H9 (cell line): ENCODE data around the gene IL17A. TPM values are rescaled to one million over a fixed set of nuclear protein-coding genes. Genes with fewer than 3 reads are reported as not detected.

Source experiments
- DNase-seq: peaks from one replicate; pipeline ENCODE4 v3.0.0-alpha.2; 2017
- H2AFZ ChIP-seq: one replicate; pipeline ENCODE4 v1.6.1; 2013; ENCODE audit warnings: mild to moderate bottlenecking, low read length, control low read depth, moderate library complexity
- H2AK5ac ChIP-seq: 2 replicates; pipeline ENCODE4 v1.6.1; 2013; ENCODE audit warnings: low read length, control low read depth, mixed read lengths; ENCODE audit not compliant: insufficient read length
- H2BK120ac ChIP-seq: one replicate; pipeline ENCODE4 v1.6.1; 2013; ENCODE audit warnings: low read depth, mild to moderate bottlenecking, low read length, control low read depth, inconsistent platforms; ENCODE audit not compliant: poor library complexity, severe bottlenecking
- H2BK12ac ChIP-seq: 2 replicates; pipeline ENCODE4 v1.6.1; 2013; ENCODE audit warnings: low read length, control low read depth, mixed read lengths, low read depth; ENCODE audit not compliant: insufficient read length
- H2BK15ac ChIP-seq: 2 replicates; pipeline ENCODE4 v1.6.1; 2013; ENCODE audit warnings: low read depth, low read length, control low read depth
- H2BK20ac ChIP-seq: one replicate; pipeline ENCODE4 v1.6.1; 2013; ENCODE audit warnings: low read depth, mild to moderate bottlenecking, low read length, control low read depth, inconsistent platforms; ENCODE audit not compliant: poor library complexity, severe bottlenecking
- H2BK5ac ChIP-seq: 2 replicates; pipeline ENCODE4 v1.6.1; 2013; ENCODE audit warnings: low read length, control low read depth, mixed read lengths; ENCODE audit not compliant: insufficient read length
- H3K14ac ChIP-seq: 2 replicates; pipeline ENCODE4 v1.6.1; 2013; ENCODE audit warnings: low read length, control low read depth; ENCODE audit not compliant: insufficient read depth
- H3K18ac ChIP-seq: 2 replicates; pipeline ENCODE4 v1.6.1; 2013; ENCODE audit warnings: low read depth, mild to moderate bottlenecking, mixed read lengths, low read length, control low read depth; ENCODE audit not compliant: insufficient read length
- H3K23ac ChIP-seq: 2 replicates; pipeline ENCODE4 v1.6.1; 2013; ENCODE audit warnings: low read length, control low read depth, mixed read lengths, low read depth; ENCODE audit not compliant: insufficient read length
- H3K23me2 ChIP-seq: 2 replicates; pipeline ENCODE4 v1.6.1; 2013; ENCODE audit warnings: low read depth, mild to moderate bottlenecking, mixed read lengths, low read length, control low read depth; ENCODE audit not compliant: insufficient read length, poor library complexity, severe bottlenecking
- H3K27ac ChIP-seq: 2 replicates; pipeline ENCODE4 v1.5.1; 2013; ENCODE audit warnings: low read length, control low read depth, mixed read lengths, low read depth; ENCODE audit not compliant: insufficient read length
- H3K27me3 ChIP-seq: 2 replicates; pipeline ENCODE4 v1.6.1; 2013; ENCODE audit warnings: low read length, control low read depth, inconsistent platforms; ENCODE audit not compliant: insufficient read depth
- H3K4ac ChIP-seq: 2 replicates; pipeline ENCODE4 v1.6.1; 2013; ENCODE audit warnings: low read depth, mild to moderate bottlenecking, control low read depth, inconsistent platforms, low read length, moderate library complexity
- H3K4me1 ChIP-seq: 2 replicates; pipeline ENCODE4 v1.6.1; 2013; ENCODE audit warnings: low read length, control low read depth, inconsistent platforms; ENCODE audit not compliant: insufficient read depth
- H3K4me2 ChIP-seq: 2 replicates; pipeline ENCODE4 v1.6.1; 2013; ENCODE audit warnings: low read length, control low read depth, mixed read lengths; ENCODE audit not compliant: insufficient read length, insufficient read depth
- H3K56ac ChIP-seq: 2 replicates; pipeline ENCODE4 v1.6.1; 2013; ENCODE audit warnings: low read depth, mild to moderate bottlenecking, mixed read lengths, low read length, control low read depth; ENCODE audit not compliant: insufficient read length
- H3K79me1 ChIP-seq: 2 replicates; pipeline ENCODE4 v1.6.1; 2013; ENCODE audit warnings: low read depth, mild to moderate bottlenecking, moderate library complexity, low read length, control low read depth, inconsistent platforms; ENCODE audit not compliant: insufficient read depth, poor library complexity, severe bottlenecking
- H3K79me2 ChIP-seq: 2 replicates; pipeline ENCODE4 v1.6.1; 2013; ENCODE audit warnings: low read length, control low read depth, inconsistent platforms; ENCODE audit not compliant: insufficient read depth
- H3K9ac ChIP-seq: 2 replicates; pipeline ENCODE4 v1.6.1; 2013; ENCODE audit warnings: low read length, control low read depth, mixed read lengths; ENCODE audit not compliant: insufficient read length; ENCODE audit errors: extremely low read depth
- H3K9me3 ChIP-seq: one replicate; pipeline ENCODE4 v1.6.1; 2013; ENCODE audit warnings: low read depth, low read length, inconsistent platforms; ENCODE audit not compliant: control insufficient read depth
- H3T11ph ChIP-seq: one replicate; pipeline ENCODE4 v1.6.1; 2013; ENCODE audit warnings: mild to moderate bottlenecking, low read length, control low read depth, inconsistent platforms
- H4K20me1 ChIP-seq: one replicate; pipeline ENCODE4 v1.6.1; 2013; ENCODE audit not compliant: control insufficient read depth, insufficient read length, insufficient read depth
- H4K5ac ChIP-seq: 2 replicates; pipeline ENCODE4 v1.6.1; 2013; ENCODE audit warnings: low read depth, mild to moderate bottlenecking, mixed read lengths, low read length, control low read depth; ENCODE audit not compliant: insufficient read length
- H4K8ac ChIP-seq: replicated peaks from 2 replicates; pipeline ENCODE4 v1.6.1; 2013; ENCODE audit warnings: low read length, control low read depth, mixed read lengths, low read depth; ENCODE audit not compliant: insufficient read length
- H4K91ac ChIP-seq: 2 replicates; pipeline ENCODE4 v1.6.1; 2013; ENCODE audit warnings: low read depth, mild to moderate bottlenecking, moderate library complexity, mixed read lengths, low read length, control low read depth; ENCODE audit not compliant: insufficient read length
- H3K27ac Mint-ChIP-seq, 3 experiments: 2 replicates in 2 of 3; 3 replicates in 1 of 3; pipeline ENCODE4 v1.8.0; 2020 to 2021; ENCODE audit warnings: mixed read lengths in 3 of 3, mild to moderate bottlenecking in 1 of 3, moderate library complexity in 1 of 3
- H3K27me3 Mint-ChIP-seq: 2 replicates; pipeline ENCODE4 v1.8.0; 2021; ENCODE audit warnings: low read depth, mild to moderate bottlenecking, moderate library complexity, mixed read lengths
- H3K36me3 Mint-ChIP-seq, 3 experiments: 2 replicates in 2 of 3; 3 replicates in 1 of 3; pipeline ENCODE4 v1.8.0; 2020 to 2021; ENCODE audit warnings: low read depth in 3 of 3, mixed read lengths in 3 of 3; ENCODE audit not compliant: insufficient read depth in 1 of 3
- H3K4me1 Mint-ChIP-seq, 2 experiments: 2 replicates each; pipeline ENCODE4 v1.8.0; 2020; ENCODE audit warnings: mixed read lengths in 2 of 2
- H3K4me3 Mint-ChIP-seq, 2 experiments: 2 replicates in 1 of 2; 3 replicates in 1 of 2; pipeline ENCODE4 v1.8.0; 2020 to 2021; ENCODE audit warnings: mild to moderate bottlenecking in 2 of 2, mixed read lengths in 2 of 2, moderate library complexity in 1 of 2
- H3K9me3 Mint-ChIP-seq, 2 experiments: 2 replicates in 1 of 2; 3 replicates in 1 of 2; pipeline ENCODE4 v1.8.0; 2020; ENCODE audit warnings: mild to moderate bottlenecking in 2 of 2, mixed read lengths in 2 of 2, moderate library complexity in 1 of 2
- CTCF ChIP-seq: fragments of 200-600 bp; sonication (generic); conservative IDR thresholded peaks from 3 replicates; pipeline ENCODE4 v1.8.0; 2021; ENCODE audit warnings: antibody characterized with exemption, mild to moderate bottlenecking
- WGBS: extraction: QIAGEN DNeasy Blood & Tissue Kit; methylation state at CpG from one replicate; pipeline ENCODE4 v1.1.7; 2013; ENCODE audit warnings: missing lambda C conversion rate, low lambda C conversion rate, mixed read lengths; ENCODE audit not compliant: insufficient read length; ENCODE audit errors: extremely low coverage; 5-methylcytosine and 5-hydroxymethylcytosine counted together
- total RNA-seq: library from RNA; stranded (reverse); gene quantifications from 2 replicates; pipeline ENCODE4 v1.2.1, GENCODE V29; 2021

IL17A gene
- total RNA-seq, 1 experiment from 2014 or later = not detected

GRCh38 chr6:52161689-52162438 lies 24.3 kb upstream of the IL17A start:
- H3T11ph ChIP-seq = no peak overlapping the region
- no peaks in the 10 kb centered on the region for H3K23me2 ChIP-seq
- no peaks in the 10 kb centered on the region for H3K27me3 ChIP-seq
- H3K56ac ChIP-seq = no peak overlapping the region
- Mint-ChIP-seq H3K36me3 (peaks cover 2 to 17% (median 14%) of the 10 kb centered on the region in 3 experiments), H3K27me3 (no peaks in the 10 kb centered on the region; the same call in 1 of the 2 replicates), H3K9me3 (peaks cover 19% of the 10 kb centered on the region in 2 experiments), H3K27ac (no peak overlapping the region), H3K4me1 (peaks cover 6 to 11% of the 10 kb centered on the region in 2 experiments), H3K4me3 (no peak overlapping the region)
- H2BK20ac ChIP-seq = no peak overlapping the region
- H4K8ac ChIP-seq = no peak overlapping the region
- TF ChIP-seq CTCF = no peak
- H4K5ac ChIP-seq = no peak overlapping the region
- no peaks in the 10 kb centered on the region for H3K9me3 ChIP-seq
- no peaks in the 10 kb centered on the region for H4K20me1 ChIP-seq
- no peak overlapping the region for H3K23ac ChIP-seq
- no peak overlapping the region for H3K4ac ChIP-seq
- no peak overlapping the region for H3K9ac ChIP-seq
- no peak overlapping the region for H3K14ac ChIP-seq
- WGBS = no CpG with 5 or more reads among the region's 3 CpGs
- H4K91ac ChIP-seq = no peak overlapping the region
- H2BK12ac ChIP-seq = no peak overlapping the region
- no peak overlapping the region for H2BK15ac ChIP-seq
- no peak overlapping the region for H3K27ac ChIP-seq
- no peak overlapping the region for H2BK5ac ChIP-seq
- H2AK5ac ChIP-seq = no peak overlapping the region
- no peaks in the 10 kb centered on the region for H3K79me1 ChIP-seq
- no peaks in the 10 kb centered on the region for H3K4me1 ChIP-seq
- no peak overlapping the region for H2AFZ ChIP-seq
- no peaks in the 10 kb centered on the region for H3K79me2 ChIP-seq
- H3K18ac ChIP-seq = no peak overlapping the region
- no peak for DNase-seq
- no peak overlapping the region for H2BK120ac ChIP-seq
- H3K4me2 ChIP-seq = no peak overlapping the region
